Keratinocyte (primary cell): Measurements from ENCODE around the gene PHLPP1. TPM values are rescaled to one million over a fixed set of nuclear protein-coding genes. Genes with fewer than 3 reads are reported as not detected.

Source experiments
- DNase-seq: peaks from one replicate; pipeline ENCODE4 v3.0.0-alpha.2; 2011; ENCODE audit warnings: low read depth, missing footprints, low spot score
- FAIRE-seq: peaks from 2 replicates; lab custom pipeline; 2011; peaks lifted over from hg19 to GRCh38; lab: Jason Lieb, UNC
- H2AFZ ChIP-seq: 2 replicates; pipeline ENCODE4 v1.6.0; 2012; ENCODE audit warnings: low read length, control low read depth, inconsistent platforms; ENCODE audit not compliant: control insufficient read depth
- H3K27ac ChIP-seq: 2 replicates; pipeline ENCODE4 v1.5.1; 2011; ENCODE audit warnings: low read length; ENCODE audit not compliant: control insufficient read depth, insufficient read depth
- H3K27me3 ChIP-seq: 3 replicates; pipeline ENCODE4 v1.6.0; 2011; ENCODE audit warnings: low read length; ENCODE audit not compliant: control insufficient read depth, insufficient read depth; ENCODE audit errors: extremely low read depth
- H3K36me3 ChIP-seq, 2 experiments: 2 replicates in 1 of 2; 3 replicates in 1 of 2; pipeline ENCODE4 v1.5.1; 2011; ENCODE audit warnings: low read length in 2 of 2, mild to moderate bottlenecking in 1 of 2; ENCODE audit not compliant: control insufficient read depth in 2 of 2, insufficient read depth in 2 of 2; ENCODE audit errors: extremely low read depth in 1 of 2
- H3K4me1 ChIP-seq: 3 replicates; pipeline ENCODE4 v1.5.1; 2011; ENCODE audit warnings: low read length; ENCODE audit not compliant: control insufficient read depth, insufficient read depth; ENCODE audit errors: extremely low read depth
- H3K4me2 ChIP-seq: 3 replicates; pipeline ENCODE4 v1.6.0; 2011; ENCODE audit warnings: low read depth, low read length; ENCODE audit not compliant: control insufficient read depth, insufficient read depth; ENCODE audit errors: extremely low read depth
- H3K4me3 ChIP-seq, 3 experiments: fragments of 200-600 bp in 1 of 3; sonication (generic) in 1 of 3; 2 replicates in 2 of 3; 3 replicates in 1 of 3; pipeline ENCODE4 v1.5.1; 2011 to 2016; ENCODE audit warnings: low read length in 3 of 3, mild to moderate bottlenecking in 3 of 3, control low read depth in 2 of 3, inconsistent platforms in 1 of 3, low read depth in 1 of 3, mixed read lengths in 1 of 3, mixed run types in 1 of 3, moderate library complexity in 1 of 3; ENCODE audit not compliant: control insufficient read depth in 2 of 3, insufficient read depth in 2 of 3; ENCODE audit errors: extremely low read depth in 1 of 3
- H3K79me2 ChIP-seq: 2 replicates; pipeline ENCODE4 v1.6.0; 2012; ENCODE audit warnings: low read length; ENCODE audit not compliant: control insufficient read depth, insufficient read depth
- H3K9ac ChIP-seq: 3 replicates; pipeline ENCODE4 v1.6.0; 2011; ENCODE audit warnings: low read length; ENCODE audit not compliant: control insufficient read depth, insufficient read depth; ENCODE audit errors: extremely low read depth
- H3K9me1 ChIP-seq: 3 replicates; pipeline ENCODE4 v1.6.0; 2011; ENCODE audit warnings: low read length; ENCODE audit not compliant: control insufficient read depth, insufficient read depth; ENCODE audit errors: extremely low read depth
- H3K9me3 ChIP-seq: 2 replicates; pipeline ENCODE4 v1.5.1; 2012; ENCODE audit warnings: low read depth, low read length; ENCODE audit not compliant: control insufficient read depth
- H4K20me1 ChIP-seq: 3 replicates; pipeline ENCODE4 v1.6.0; 2011; ENCODE audit warnings: low read length; ENCODE audit not compliant: control insufficient read depth, insufficient read depth; ENCODE audit errors: extremely low read depth
- EZH2 ChIP-seq: IDR thresholded peaks from one replicate; pipeline ENCODE4 v1.6.1; 2012; ENCODE audit warnings: inconsistent platforms, mild to moderate bottlenecking, low read length, moderate library complexity
- dilution Hi-C: fragments of 300-500 bp; cut with MboI; formaldehyde crosslinking; loops from one replicate; pipeline ENCODE4 v1.7.0; 2020; ENCODE audit warnings: low sequenced_read_pairs; ENCODE audit not compliant: extremely low pct_ligation_motif_present
- polyA plus RNA-seq, 5 experiments: library from polyadenylated mRNA; depleted of rRNA in 3 of 5; stranded (reverse) in 3 of 5; stranded (forward) in 1 of 5; unstranded in 1 of 5; fragments of >200 nt; gene quantifications; 1 replicate in 1 of 5; 2 replicates in 3 of 5; 3 replicates in 1 of 5; pipeline versions ENCODE4 v1.2.1 to v1.2.3, GENCODE V29; 2011 to 2012; ENCODE audit warnings: missing spikeins in 2 of 5, low read depth in 1 of 5, low replicate concordance in 1 of 5
- TF ChIP-seq, protein P1 (sequence below), 3 experiments: IDR thresholded peaks in 1 of 3; conservative IDR thresholded peaks in 1 of 3; optimal IDR thresholded peaks in 1 of 3; 2 replicates in 2 of 3; 3 replicates in 1 of 3; pipeline versions ENCODE3 to v1.5.1; 2011; ENCODE audit warnings: low read length in 3 of 3, mild to moderate bottlenecking in 3 of 3, moderate library complexity in 2 of 3, control low read depth in 1 of 3, inconsistent platforms in 1 of 3; ENCODE audit not compliant: insufficient read depth in 2 of 3; ENCODE audit errors: extremely low read depth in 1 of 3

PHLPP1 gene
- polyA plus RNA-seq, 1 donor (not counting 4 experiments of a cell fraction or from before 2014, with no cell fraction given): 8.4 TPM

DNA sequence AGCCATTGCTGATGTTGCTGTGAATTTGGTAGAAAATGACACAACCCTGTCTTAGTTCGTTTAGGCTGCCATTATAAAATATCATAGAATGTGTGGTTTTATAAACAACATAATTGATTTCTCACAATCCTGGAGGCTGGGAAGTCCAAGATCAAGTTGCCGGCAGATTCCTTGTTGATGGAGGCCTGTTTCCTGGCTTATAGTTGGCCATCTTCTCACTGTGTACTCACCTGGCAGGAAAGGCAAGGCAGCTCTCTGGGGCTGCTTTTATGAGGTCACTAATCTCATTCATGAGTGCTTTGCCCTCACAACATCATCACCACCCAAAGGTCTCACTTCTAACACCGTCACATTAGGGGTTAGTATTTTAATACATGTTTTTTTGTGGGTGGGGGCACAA, 58.4 kb downstream of the PHLPP1 start:
- H4K20me1 ChIP-seq: no peaks in the 10 kb centered on the region
- H3K9me1 ChIP-seq: no peaks in the 10 kb centered on the region
- H3K9ac ChIP-seq: no peak overlapping the region
- H3K27ac ChIP-seq: no peak overlapping the region
- no peaks in the 10 kb centered on the region for H3K36me3 ChIP-seq
- no peak overlapping the region for H3K4me3 ChIP-seq
- DNase-seq: no peak
- H3K79me2 ChIP-seq: peaks cover 40% of the 10 kb centered on the region
- no peak overlapping the region for H2AFZ ChIP-seq
- no peaks in the 10 kb centered on the region for H3K9me3 ChIP-seq
- dilution Hi-C loops: no loop called here
- H3K4me1 ChIP-seq: peaks cover 12% of the 10 kb centered on the region
- FAIRE-seq: no peak
- TF ChIP-seq, protein P1, sequence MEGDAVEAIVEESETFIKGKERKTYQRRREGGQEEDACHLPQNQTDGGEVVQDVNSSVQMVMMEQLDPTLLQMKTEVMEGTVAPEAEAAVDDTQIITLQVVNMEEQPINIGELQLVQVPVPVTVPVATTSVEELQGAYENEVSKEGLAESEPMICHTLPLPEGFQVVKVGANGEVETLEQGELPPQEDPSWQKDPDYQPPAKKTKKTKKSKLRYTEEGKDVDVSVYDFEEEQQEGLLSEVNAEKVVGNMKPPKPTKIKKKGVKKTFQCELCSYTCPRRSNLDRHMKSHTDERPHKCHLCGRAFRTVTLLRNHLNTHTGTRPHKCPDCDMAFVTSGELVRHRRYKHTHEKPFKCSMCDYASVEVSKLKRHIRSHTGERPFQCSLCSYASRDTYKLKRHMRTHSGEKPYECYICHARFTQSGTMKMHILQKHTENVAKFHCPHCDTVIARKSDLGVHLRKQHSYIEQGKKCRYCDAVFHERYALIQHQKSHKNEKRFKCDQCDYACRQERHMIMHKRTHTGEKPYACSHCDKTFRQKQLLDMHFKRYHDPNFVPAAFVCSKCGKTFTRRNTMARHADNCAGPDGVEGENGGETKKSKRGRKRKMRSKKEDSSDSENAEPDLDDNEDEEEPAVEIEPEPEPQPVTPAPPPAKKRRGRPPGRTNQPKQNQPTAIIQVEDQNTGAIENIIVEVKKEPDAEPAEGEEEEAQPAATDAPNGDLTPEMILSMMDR (optimal IDR thresholded peaks at IDR 0.05 in 1 of 3, IDR thresholded peaks at IDR 0.05 in 1 of 3, conservative IDR thresholded peaks at IDR 0.05 in 1 of 3; ENCODE audit: extremely low read depth in 1 of 3, insufficient read depth in 2 of 3, low read length in 3 of 3): no peak
- no peak for TF ChIP-seq EZH2
- H3K27me3 ChIP-seq: no peaks in the 10 kb centered on the region
- H3K4me2 ChIP-seq: no peak overlapping the region

DNA sequence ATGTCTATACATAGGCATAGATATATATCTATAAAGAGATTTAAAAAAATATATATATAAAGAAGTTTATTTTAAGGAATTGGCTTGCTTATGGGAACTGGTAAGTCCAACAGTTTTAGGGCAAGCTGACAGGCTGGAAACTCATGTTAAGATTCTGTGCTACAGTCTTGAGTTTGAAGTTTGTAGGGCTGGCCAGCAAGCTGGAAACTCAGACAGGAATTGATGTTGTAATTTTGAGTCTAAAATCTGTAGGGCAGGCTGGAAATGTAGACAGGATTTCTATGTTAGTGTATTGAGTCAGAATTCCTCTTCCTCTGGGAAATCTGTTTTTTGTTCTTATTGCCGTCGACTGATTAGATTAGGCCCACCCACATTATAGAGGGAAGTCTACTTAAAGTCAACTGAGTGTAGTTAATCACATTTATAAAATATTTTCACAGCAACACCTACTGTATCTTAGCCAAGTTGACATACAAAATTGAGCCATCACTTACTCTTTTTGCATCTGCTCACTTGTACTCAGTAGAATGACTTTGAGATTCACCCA, 60.8 kb downstream of the PHLPP1 start:
- Histone ChIP-seq H3K4me3 (no peak overlapping the region), H3K36me3 (no peaks in the 10 kb centered on the region), H3K9me3 (no peaks in the 10 kb centered on the region), H2AFZ (no peak overlapping the region), H3K9me1 (no peaks in the 10 kb centered on the region), H3K27ac (no peak overlapping the region), H4K20me1 (no peaks in the 10 kb centered on the region), H3K4me1 (peaks cover 5% of the 10 kb centered on the region), H3K27me3 (no peaks in the 10 kb centered on the region), H3K79me2 (peaks cover 45% of the 10 kb centered on the region), H3K4me2 (no peak overlapping the region), H3K9ac (no peak overlapping the region)
- FAIRE-seq: no peak
- TF ChIP-seq EZH2: no peak
- TF ChIP-seq, protein P1 (optimal IDR thresholded peaks at IDR 0.05 in 1 of 3, IDR thresholded peaks at IDR 0.05 in 1 of 3, conservative IDR thresholded peaks at IDR 0.05 in 1 of 3; ENCODE audit: extremely low read depth in 1 of 3, insufficient read depth in 2 of 3, low read length in 3 of 3): no peak
- dilution Hi-C loops: no loop called here
- DNase-seq: no peak
